ENCODE measurements around the gene TCOF1.

- TF ChIP-seq CTCF (IDR thresholded peaks at IDR 0.05): no peak
- TF ChIP-seq POLR2A (IDR thresholded peaks at IDR 0.05): no peak
These were observed 21.7 kb upstream of the TCOF1 start for GRCh38 chr5:150335778-150336177.
